Upper lobe of left lung (tissue), 6 donors: Measurements from ENCODE around the gene CTDNEP1. TPM values are rescaled to one million over a fixed set of nuclear protein-coding genes. Genes with fewer than 3 reads are reported as not detected.

Experiments
- ATAC-seq, 2 donors: fragments of 200-7000 bp; cut with Tn5 transposase; one replicate each; pipeline ENCODE4 v1.9.1; 2022; ENCODE audit warnings: mild to moderate bottlenecking in 2 of 2, moderate library complexity in 2 of 2; ENCODE audit not compliant: low FRiP score in 2 of 2
- DNase-seq, 2 donors: peaks; one replicate each; pipeline ENCODE4 v3.0.0-alpha.2; 2019 to 2020
- H3K27ac ChIP-seq, 4 donors: fragments of 200-600 bp; sonication (generic); one replicate each; pipeline ENCODE4 v1.5.1; 2016 to 2019
- H3K27me3 ChIP-seq, 4 donors: fragments of 200-600 bp; sonication (generic); one replicate each; pipeline ENCODE4 v1.5.1; 2017 to 2019
- H3K36me3 ChIP-seq, 4 donors: fragments of 200-600 bp; sonication (generic); one replicate each; pipeline ENCODE4 v1.5.1; 2016 to 2019
- H3K4me1 ChIP-seq, 4 donors: fragments of 200-600 bp; sonication (generic); one replicate each; pipeline ENCODE4 v1.5.1; 2018 to 2019
- H3K4me3 ChIP-seq, 4 donors: fragments of 200-600 bp; sonication (generic); one replicate each; pipeline ENCODE4 v1.5.1; 2017 to 2019; ENCODE audit warnings: mild to moderate bottlenecking in 2 of 4, moderate library complexity in 1 of 4
- H3K9me3 ChIP-seq, 4 donors: fragments of 200-600 bp; sonication (generic); one replicate each; pipeline ENCODE4 v1.5.1; 2018 to 2019
- CTCF ChIP-seq, 6 experiments: fragments of 450-650 bp in 4 of 6; fragments of 200-600 bp in 2 of 6; sonication (generic) in 2 of 6; IDR thresholded peaks; one replicate each; pipeline ENCODE4 v1.5.1; 2016 to 2019; ENCODE audit warnings: antibody characterized with exemption in 6 of 6
- EP300 ChIP-seq, 4 donors: sonication (generic); formaldehyde crosslinking; IDR thresholded peaks; one replicate each; pipeline ENCODE4 v1.5.1; 2017; ENCODE audit warnings: antibody characterized with exemption in 4 of 4, control low read depth in 2 of 4
- POLR2A ChIP-seq, 4 donors: fragments of 450-650 bp; IDR thresholded peaks; one replicate each; pipeline ENCODE4 v1.5.1; 2016 to 2017; ENCODE audit warnings: antibody characterized with exemption in 4 of 4, mild to moderate bottlenecking in 2 of 4
- POLR2AphosphoS5 ChIP-seq, 2 donors: sonication (generic); formaldehyde crosslinking; IDR thresholded peaks; one replicate each; pipeline ENCODE4 v1.5.1; 2017; ENCODE audit warnings: antibody characterized with exemption in 2 of 2
- WGBS, 2 donors: methylation state at CpG; one replicate each; pipeline ENCODE4 v1.1.5; 2017 to 2018; 5-methylcytosine and 5-hydroxymethylcytosine counted together
- total RNA-seq, 6 donors: library from RNA; depleted of rRNA in 4 of 6; stranded (reverse); fragments of >200 nt in 4 of 6; gene quantifications; one replicate each; pipeline versions ENCODE4 v1.1.0 to v1.2.1, GENCODE V29; 2016 to 2021
- donor health status: DM: no; HTN: no; CAD: no; lungs with moderate emphysema.
- donor health status: DM: no; HTN: yes; CAD: no; lungs with severe emphysema.

The CTDNEP1 gene
- total RNA-seq, 6 donors from 2014 or later, result 62.9 to 139 (median 75.0) TPM

GRCh38 chr17:7205561-7205960 lies 46.0 kb downstream of the CTDNEP1 start:
- H3K36me3 ChIP-seq, result peaks cover 3 to 30% (median 16%) of the 10 kb centered on the region in 4 donors
- H3K27ac ChIP-seq, result peak overlapping the region in 3 of 4 donors; percentile 35 to 67 (median 50)
- WGBS, 2 donors, result 50 to 69% methylated on average over 14 to 15 of the region's 15 CpGs

GRCh38 chr17:7204828-7205461 lies 46.6 kb downstream of the CTDNEP1 start:
- Histone ChIP-seq H3K27me3 (no peaks in the 10 kb centered on the region), H3K27ac (peak overlapping the region; percentile 2 to 67 (median 42)), H3K4me1 (peaks cover 10 to 18% (median 13%) of the 10 kb centered on the region in 4 donors), H3K4me3 (peak overlapping the region; percentile 19 to 52 (median 48)), H3K36me3 (peaks cover 3 to 30% (median 16%) of the 10 kb centered on the region in 4 donors), H3K9me3 (no peaks in the 10 kb centered on the region)
- 0 to 2% methylated on average over 12 to 31 of the region's 34 CpGs for WGBS, 2 donors
- TF ChIP-seq CTCF (IDR thresholded peaks at IDR 0.05) (no peak), EP300 (IDR thresholded peaks at IDR 0.05) (no peak), POLR2AphosphoS5 (IDR thresholded peaks at IDR 0.05) (peak in 1 of 2 donors; percentile 48), POLR2A (IDR thresholded peaks at IDR 0.05) (peak in 1 of 4 donors; percentile 31)
- DNase-seq (peak; percentile 87 to 96), ATAC-seq (peak; percentile 90 to 93)

More at GRCh38 chr17:7205561-7205960, 46.0 kb downstream of the CTDNEP1 start:
- Histone ChIP-seq H3K4me3 (peak overlapping the region in 3 of 4 donors; percentile 45 to 52 (median 50)), H3K27me3 (no peaks in the 10 kb centered on the region), H3K9me3 (no peaks in the 10 kb centered on the region), H3K4me1 (peaks cover 10 to 18% (median 13%) of the 10 kb centered on the region in 4 donors)
- TF ChIP-seq POLR2AphosphoS5 (IDR thresholded peaks at IDR 0.05), result no peak
- no peak for TF ChIP-seq POLR2A (IDR thresholded peaks at IDR 0.05)
- TF ChIP-seq CTCF (IDR thresholded peaks at IDR 0.05), result no peak
- TF ChIP-seq EP300 (IDR thresholded peaks at IDR 0.05), result no peak
- ATAC-seq, result no peak
- DNase-seq, result no peak

GRCh38 chr17:7204336-7204735 lies 47.2 kb downstream of the CTDNEP1 start:
- no peak for DNase-seq
- ATAC-seq, result peak in 1 of 2 donors; percentile 5
- Histone ChIP-seq H3K36me3 (peaks cover 3 to 34% (median 16%) of the 10 kb centered on the region in 4 donors), H3K9me3 (no peaks in the 10 kb centered on the region), H3K27ac (peak overlapping the region in 3 of 4 donors; percentile 35 to 67 (median 50)), H3K4me1 (peaks cover 10 to 18% (median 13%) of the 10 kb centered on the region in 4 donors), H3K27me3 (no peaks in the 10 kb centered on the region), H3K4me3 (peak overlapping the region in 3 of 4 donors; percentile 45 to 52 (median 50))
- no peak for TF ChIP-seq POLR2A (IDR thresholded peaks at IDR 0.05)
- 79 to 84% methylated on average over 15 of the region's 15 CpGs for WGBS, 2 donors

GRCh38 chr17:7203391-7203790 lies 48.1 kb downstream of the CTDNEP1 start:
- TF ChIP-seq POLR2AphosphoS5 (IDR thresholded peaks at IDR 0.05) (no peak), EP300 (IDR thresholded peaks at IDR 0.05) (no peak), CTCF (IDR thresholded peaks at IDR 0.05) (no peak), POLR2A (IDR thresholded peaks at IDR 0.05) (no peak)

GRCh38 chr17:7196651-7197401 lies 54.7 kb downstream of the CTDNEP1 start:
- WGBS, 2 donors, result 91 to 93% methylated on average over 18 to 22 of the region's 22 CpGs
- ATAC-seq (no peak), DNase-seq (no peak)
- TF ChIP-seq POLR2A (IDR thresholded peaks at IDR 0.05) (no peak), POLR2AphosphoS5 (IDR thresholded peaks at IDR 0.05) (no peak), EP300 (IDR thresholded peaks at IDR 0.05) (no peak), CTCF (IDR thresholded peaks at IDR 0.05) (no peak)
- Histone ChIP-seq H3K27ac (no peak overlapping the region), H3K9me3 (no peaks in the 10 kb centered on the region), H3K4me3 (no peak overlapping the region), H3K4me1 (no peaks in the 10 kb centered on the region), H3K27me3 (no peaks in the 10 kb centered on the region), H3K36me3 (peaks cover 0 to 75% (median 37%) of the 10 kb centered on the region in 4 donors)

More at GRCh38 chr17:7203391-7203790, 48.1 kb downstream of the CTDNEP1 start:
- peaks cover 3 to 38% (median 16%) of the 10 kb centered on the region in 4 donors for H3K36me3 ChIP-seq
- no peak overlapping the region for H3K4me3 ChIP-seq
- 96 to 97% methylated on average over 15 to 16 of the region's 16 CpGs for WGBS, 2 donors
- peaks cover 10 to 18% (median 13%) of the 10 kb centered on the region in 4 donors for H3K4me1 ChIP-seq
- no peaks in the 10 kb centered on the region for H3K9me3 ChIP-seq
- DNase-seq (no peak), ATAC-seq (no peak)
- no peaks in the 10 kb centered on the region for H3K27me3 ChIP-seq
- no peak overlapping the region for H3K27ac ChIP-seq
